Psoas muscle (tissue), 8 donors: Measurements from ENCODE around the gene UBL7. TPM values are rescaled to one million over a fixed set of nuclear protein-coding genes. Genes with fewer than 3 reads are reported as not detected.

ENCODE experiments used
- ATAC-seq, 4 donors: fragments of 200-7000 bp; cut with Tn5 transposase; one replicate each; pipeline ENCODE4 v1.9.1; 2020; ENCODE audit warnings: moderate library complexity in 3 of 4, mild to moderate bottlenecking in 2 of 4
- DNase-seq, 2 donors: peaks; one replicate each; pipeline ENCODE4 v3.0.0-alpha.2; 2020
- H3K27ac ChIP-seq: fragments of 200-600 bp; one replicate; pipeline ENCODE4 v1.8.0; 2022
- H3K27me3 ChIP-seq, 3 donors: fragments of 200-600 bp in 1 of 3; one replicate each; pipeline versions ENCODE4 v1.6.1 to v1.8.0; 2013 to 2022; ENCODE audit warnings: low read length in 2 of 3, mild to moderate bottlenecking in 2 of 3, moderate library complexity in 1 of 3; ENCODE audit not compliant: insufficient read depth in 3 of 3
- H3K36me3 ChIP-seq, 2 donors: fragments of 200-600 bp in 1 of 2; one replicate each; pipeline versions ENCODE4 v1.6.1 to v1.8.0; 2013 to 2022; ENCODE audit warnings: low read depth in 1 of 2, mild to moderate bottlenecking in 1 of 2, moderate library complexity in 1 of 2; ENCODE audit not compliant: insufficient read depth in 1 of 2
- H3K4me1 ChIP-seq: fragments of 200-600 bp; one replicate; pipeline ENCODE4 v1.8.0; 2022
- H3K4me3 ChIP-seq: fragments of 200-600 bp; one replicate; pipeline ENCODE4 v1.8.0; 2022; ENCODE audit warnings: mild to moderate bottlenecking
- H3K9me3 ChIP-seq: fragments of 200-600 bp; one replicate; pipeline ENCODE4 v1.8.0; 2022
- WGBS, 3 donors: extraction: QIAGEN DNeasy Blood & Tissue Kit; methylation state at CpG; one replicate each; pipeline versions ENCODE4 v1.1.6 to v1.1.7; 2013; 5-methylcytosine and 5-hydroxymethylcytosine counted together
- intact Hi-C, 2 donors: fragments of 100-400 bp; cut with DNase I; formaldehyde crosslinking; loops; one replicate each; pipeline versions ENCODE4 v1.11.0 to v1.14.2; 2022
- polyA plus RNA-seq, 3 donors: library from polyadenylated mRNA; stranded (reverse); fragments of 200-250 nt; gene quantifications; one replicate each; pipeline ENCODE4 v1.2.3, GENCODE V29; 2013
- total RNA-seq, 4 donors: library from RNA; stranded (reverse); fragmentation: NEBNext Ultra II Directional in 2 of 4; extraction: Animal tissue kit (Norgen Biotek cat#: 25700) in 2 of 4; gene quantifications; one replicate each; pipeline versions ENCODE4 v1.2.1 to v1.2.4, GENCODE V29; 2021 to 2023
- TF ChIP-seq, protein P1 (sequence below): fragments of 200-600 bp; IDR thresholded peaks from one replicate; pipeline ENCODE4 v1.8.0; 2022; ENCODE audit warnings: antibody characterized with exemption
- donor health status: healthy with polysubstance abuse.
- donor health status: DM: no; HTN: no; CAD: no; lungs with moderate emphysema.
- donor health status: Bipolar disorder and iron deficiency.
- donor health status: healthy.
- donor health status: DM: yes; HTN: yes; CAD: no.
- donor health status: DM: no; HTN: no; CAD: no.
- donor health status: DM: no; HTN: no; CAD: no.
- donor health status: DM: yes; HTN: yes; CAD: no.

The UBL7 gene
- total and polyA plus RNA-seq, 7 donors, result 45.5 to 91.7 (median 61.3) TPM

DNA sequence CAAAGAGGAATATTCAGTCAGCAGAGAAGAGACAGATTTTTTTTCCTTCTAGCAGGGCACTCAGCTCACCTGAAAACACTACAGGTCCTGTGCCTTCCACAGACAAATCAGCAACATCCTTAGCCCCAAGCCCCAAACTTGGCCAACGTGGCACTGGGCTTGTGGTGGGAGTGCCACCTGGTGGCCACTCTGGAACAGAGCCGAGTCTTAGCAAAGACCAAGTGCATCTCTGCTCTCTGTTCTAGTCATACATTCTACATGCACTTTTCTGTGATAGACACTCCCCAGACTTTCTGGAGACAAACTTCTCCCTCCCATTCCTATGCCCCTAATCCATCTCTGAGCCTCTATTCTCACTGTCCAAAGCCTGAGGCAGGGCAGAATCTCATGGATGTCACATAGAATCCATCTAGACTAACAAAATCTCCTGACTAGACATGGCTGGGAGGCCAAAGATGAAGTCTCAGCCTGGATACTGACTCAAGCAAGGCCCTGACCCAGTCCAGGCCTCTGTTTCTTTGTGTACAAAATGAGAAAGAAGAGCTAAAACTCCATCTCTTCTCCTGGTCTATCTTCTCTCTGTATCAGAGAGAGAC is 22.1 kb downstream of the UBL7 start:
- intact Hi-C loops, result loop anchor here (1.0 to 2.0 kb wide), 3 partner anchors 56 to 66 kb away; no protein-coding TSS in a partner anchor
- Histone ChIP-seq H3K27ac (no peak overlapping the region), H3K9me3 (no peaks in the 10 kb centered on the region), H3K27me3 (no peaks in the 10 kb centered on the region), H3K4me3 (no peak overlapping the region), H3K36me3 (no peaks in the 10 kb centered on the region), H3K4me1 (peaks cover 9% of the 10 kb centered on the region)
- TF ChIP-seq, protein P1, sequence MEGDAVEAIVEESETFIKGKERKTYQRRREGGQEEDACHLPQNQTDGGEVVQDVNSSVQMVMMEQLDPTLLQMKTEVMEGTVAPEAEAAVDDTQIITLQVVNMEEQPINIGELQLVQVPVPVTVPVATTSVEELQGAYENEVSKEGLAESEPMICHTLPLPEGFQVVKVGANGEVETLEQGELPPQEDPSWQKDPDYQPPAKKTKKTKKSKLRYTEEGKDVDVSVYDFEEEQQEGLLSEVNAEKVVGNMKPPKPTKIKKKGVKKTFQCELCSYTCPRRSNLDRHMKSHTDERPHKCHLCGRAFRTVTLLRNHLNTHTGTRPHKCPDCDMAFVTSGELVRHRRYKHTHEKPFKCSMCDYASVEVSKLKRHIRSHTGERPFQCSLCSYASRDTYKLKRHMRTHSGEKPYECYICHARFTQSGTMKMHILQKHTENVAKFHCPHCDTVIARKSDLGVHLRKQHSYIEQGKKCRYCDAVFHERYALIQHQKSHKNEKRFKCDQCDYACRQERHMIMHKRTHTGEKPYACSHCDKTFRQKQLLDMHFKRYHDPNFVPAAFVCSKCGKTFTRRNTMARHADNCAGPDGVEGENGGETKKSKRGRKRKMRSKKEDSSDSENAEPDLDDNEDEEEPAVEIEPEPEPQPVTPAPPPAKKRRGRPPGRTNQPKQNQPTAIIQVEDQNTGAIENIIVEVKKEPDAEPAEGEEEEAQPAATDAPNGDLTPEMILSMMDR, result peak; percentile 90
- WGBS, 3 donors, result 0% methylated on average over 2 of the region's 2 CpGs
- ATAC-seq (peak; percentile 73 to 80 (median 74)), DNase-seq (peak; percentile 66 to 83)

DNA sequence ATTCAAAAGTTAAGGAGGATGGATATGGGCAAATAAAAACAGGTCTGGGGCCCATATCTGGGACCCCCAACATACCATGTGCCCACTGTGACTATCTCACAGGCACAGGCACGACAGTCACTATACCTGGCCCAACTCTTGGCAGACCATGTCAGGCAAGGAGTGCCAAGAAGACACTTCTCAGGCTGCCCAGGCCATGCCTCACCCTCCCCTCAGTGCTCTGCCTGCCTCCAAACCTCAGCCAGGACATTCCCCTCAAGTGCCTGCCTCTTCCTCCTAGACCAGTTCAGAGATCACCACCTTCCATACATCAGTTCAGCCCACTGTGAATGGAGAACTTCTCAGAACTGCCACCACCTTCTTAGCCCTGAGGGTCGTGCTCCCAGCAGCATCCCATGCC is 22.8 kb downstream of the UBL7 start:
- WGBS, 3 donors, result 37 to 50% (median 40%) methylated on average over 2 of the region's 2 CpGs

DNA sequence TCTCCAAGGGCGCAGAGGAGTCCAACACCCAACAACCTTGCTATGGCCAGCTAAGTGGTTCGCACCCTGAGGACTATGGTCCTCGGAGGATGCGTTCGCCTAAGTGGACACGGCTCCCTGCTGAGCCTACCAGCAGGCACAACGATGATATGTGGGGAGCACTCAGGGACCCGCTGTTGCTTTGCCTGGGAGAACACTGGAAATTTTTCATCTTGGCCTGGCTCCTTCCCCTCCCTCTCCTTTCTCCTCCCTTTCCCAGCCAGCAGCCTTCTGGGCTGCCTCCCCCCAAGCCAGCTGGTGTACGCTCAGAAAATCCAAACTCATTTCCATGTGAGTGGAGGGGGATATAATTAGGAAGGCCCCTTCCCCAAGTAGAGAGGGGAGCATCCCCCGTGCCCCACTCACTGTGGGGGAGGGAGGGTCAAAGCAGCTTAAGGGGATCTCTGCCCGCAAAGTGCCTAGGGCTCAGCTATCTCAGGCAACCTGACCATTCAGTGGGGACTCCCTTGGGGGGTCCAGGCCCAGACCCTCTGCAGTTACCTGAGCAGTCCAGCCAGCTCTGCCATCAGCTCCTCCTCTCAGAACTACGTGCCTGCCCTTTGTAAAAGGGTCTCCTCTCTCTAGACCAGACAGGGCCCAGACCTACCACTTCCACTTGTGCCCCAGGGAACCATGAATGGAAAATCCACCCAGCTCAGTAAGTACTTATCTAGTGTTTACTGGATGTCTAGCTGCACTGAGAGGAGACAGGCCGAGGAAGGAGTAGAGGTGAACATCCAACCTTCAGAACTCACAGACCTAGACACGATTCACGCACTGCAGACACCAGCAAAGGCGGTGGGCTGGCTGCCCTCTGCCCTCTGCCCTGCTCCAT is 26.5 kb downstream of the UBL7 start:
- Histone ChIP-seq H3K4me3 (peak overlapping the region; percentile 90), H3K27ac (peak overlapping the region; percentile 65), H3K27me3 (peaks cover 0 to 26% (median 6%) of the 10 kb centered on the region in 3 donors), H3K9me3 (no peaks in the 10 kb centered on the region), H3K4me1 (peaks cover 4% of the 10 kb centered on the region), H3K36me3 (no peaks in the 10 kb centered on the region)
- ATAC-seq, result peak in 3 of 4 donors; percentile 9 to 35 (median 19)
- no peak for DNase-seq
- 57 to 69% (median 67%) methylated on average over 16 of the region's 16 CpGs for WGBS, 3 donors
- TF ChIP-seq, protein P1, result no peak
- intact Hi-C loops, result no loop called here

More for the DNA sequence above, 22.8 kb downstream of the UBL7 start:
- H3K27ac ChIP-seq, result no peak overlapping the region
- H3K9me3 ChIP-seq, result no peaks in the 10 kb centered on the region
- TF ChIP-seq, protein P1, result no peak
- no peak for ATAC-seq
- peaks cover 9% of the 10 kb centered on the region for H3K4me1 ChIP-seq
- H3K36me3 ChIP-seq, result no peaks in the 10 kb centered on the region
- H3K27me3 ChIP-seq, result peaks cover 0 to 2% (median 0%) of the 10 kb centered on the region in 3 donors
- no peak for DNase-seq
- H3K4me3 ChIP-seq, result no peak overlapping the region
- intact Hi-C loops, result loop anchor here (1.0 to 2.0 kb wide), 3 partner anchors 55 to 65 kb away; no protein-coding TSS in a partner anchor

DNA sequence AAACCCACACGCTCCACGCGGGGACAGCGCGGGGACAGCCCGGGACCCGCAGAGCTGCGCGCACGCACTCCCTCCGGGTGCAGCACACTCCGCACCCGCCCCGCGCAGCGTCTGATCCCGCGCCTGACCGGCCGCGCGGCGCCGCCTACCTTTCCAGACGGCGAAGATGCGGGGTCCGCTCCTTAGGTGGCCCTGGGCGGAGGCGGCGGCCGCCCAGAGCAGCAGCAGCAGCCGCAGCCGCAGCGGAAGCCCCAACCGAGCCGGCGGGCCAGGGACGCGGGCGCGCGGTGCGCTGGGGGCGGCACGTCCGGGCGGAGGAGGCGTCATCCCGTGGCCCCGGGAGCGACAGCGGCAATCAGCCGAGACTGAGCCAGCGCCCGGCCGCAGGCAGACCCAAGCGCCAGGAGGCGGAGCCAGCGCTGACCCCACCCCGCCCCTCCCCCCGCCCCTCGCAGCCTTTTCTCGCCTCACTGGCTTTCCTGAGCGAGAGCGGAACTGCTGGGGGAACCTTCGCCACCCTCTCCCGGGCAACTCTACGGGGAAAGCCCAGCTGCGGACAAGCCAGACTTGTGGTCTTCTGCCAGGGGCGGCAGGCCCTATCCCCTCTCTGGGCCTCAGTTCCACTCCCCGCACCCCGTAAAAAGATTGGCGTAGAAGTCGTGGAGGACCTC is 27.2 kb downstream of the UBL7 start, which contains the start of gene SEMA7A:
Gene SEMA7A (minus strand): TSS at position 367 of the 671 bp plus-strand sequence. CDS start 40 bp downstream, at position 327.
- H3K27ac ChIP-seq, result peak within 1 kb of the TSS; percentile 65
- TF ChIP-seq, protein P1, result no peak
- peak; percentile 90 to 94 (median 92) for ATAC-seq
- H3K4me1 ChIP-seq, result peaks cover 4% of the 10 kb centered on the region
- peaks cover 0 to 26% (median 6%) of the 10 kb centered on the region in 3 donors for H3K27me3 ChIP-seq
- peak; percentile 83 to 92 for DNase-seq
- WGBS, 3 donors, result 1 to 5% (median 3%) methylated on average over 47 to 75 of the region's 75 CpGs
- peak within 1 kb of the TSS; percentile 90 for H3K4me3 ChIP-seq
- no peaks in the 10 kb centered on the region for H3K36me3 ChIP-seq
- intact Hi-C loops, result no loop called here
- no peaks in the 10 kb centered on the region for H3K9me3 ChIP-seq
